H1 (cell line): ENCODE measurements around the gene SLC4A1AP. TPM values are rescaled to one million over a fixed set of nuclear protein-coding genes. Genes with fewer than 3 reads are reported as not detected.

Experiments
- TAF7 ChIP-seq: optimal IDR thresholded peaks from 2 replicates; pipeline ENCODE3; 2011; ENCODE audit warnings: low read depth, mild to moderate bottlenecking, inconsistent platforms, low read length, moderate library complexity, borderline replicate concordance
- polyA plus RNA-seq, 7 experiments: library from polyadenylated mRNA; depleted of rRNA in 3 of 7; stranded (reverse) in 5 of 7; unstranded in 2 of 7; fragments of >200 nt in 5 of 7; fragments of 200-250 nt in 2 of 7; gene quantifications; 1 replicate in 5 of 7; 2 replicates in 1 of 7; 4 replicates in 1 of 7; pipeline versions ENCODE4 v1.2.1 to v1.2.3, GENCODE V29; 2011 to 2013; ENCODE audit warnings: missing spikeins in 2 of 7, mixed read lengths in 2 of 7
- total RNA-seq: library from RNA; stranded (reverse); fragmentation: NEBNext Ultra II Directional; extraction: Animal tissue kit (Norgen Biotek cat#: 25700); gene quantifications from 2 replicates; pipeline ENCODE4 v1.2.1, GENCODE V29; 2021

The SLC4A1AP gene
- total and polyA plus RNA-seq, 2 of the 8 experiments (the other 6 are each of a cell fraction or from before 2014, with no cell fraction given) = 8.1 to 18.4 TPM

GRCh38 chr2:27709960-27710575, 46.4 kb downstream of the SLC4A1AP start (continued):
- TF ChIP-seq TAF7 = no peak
